Activated B cell treated with CpG ODN at 0.5 μM for 24 hours (primary cell): ENCODE data around the gene PSME1. TPM values are rescaled to one million over a fixed set of nuclear protein-coding genes. Genes with fewer than 3 reads are reported as not detected.
"Not testable (repeated sequence)": the region's sequence is repeated elsewhere in the genome, so short reads cannot be mapped to it uniquely, and the experiment has no call there.

Experiments used
- ATAC-seq: fragments of 200-7000 bp; cut with Tn5 transposase; one replicate; pipeline ENCODE4 v1.10.0; 2021; ENCODE audit warnings: low read depth, mild to moderate bottlenecking, moderate library complexity
- CTCF ChIA-PET: fragments of 350-600 bp; sonication (Branson Sonifier 250); formaldehyde crosslinking; loops from one replicate; lab custom pipeline; 2021; ENCODE audit warnings: antibody characterized with exemption; lab: Charles Lee
- POLR2A ChIA-PET: fragments of 350-600 bp; sonication (Branson Sonifier 250); formaldehyde crosslinking; loops from one replicate; lab custom pipeline; 2021; ENCODE audit warnings: antibody characterized with exemption; lab: Charles Lee
- DNase-seq: peaks from one replicate; pipeline ENCODE4 v3.0.0; 2022
- H3K27ac Mint-ChIP-seq: one replicate; pipeline ENCODE4 v1.8.0; 2020; ENCODE audit warnings: mixed read lengths
- H3K27me3 Mint-ChIP-seq: one replicate; pipeline ENCODE4 v1.8.0; 2021; ENCODE audit warnings: mixed read lengths
- H3K36me3 Mint-ChIP-seq: one replicate; pipeline ENCODE4 v1.8.0; 2021; ENCODE audit warnings: low read depth, mixed read lengths
- H3K4me1 Mint-ChIP-seq: one replicate; pipeline ENCODE4 v1.8.0; 2021; ENCODE audit warnings: mixed read lengths
- H3K4me3 Mint-ChIP-seq: one replicate; pipeline ENCODE4 v1.8.0; 2020; ENCODE audit warnings: mild to moderate bottlenecking, mixed read lengths
- H3K9me3 Mint-ChIP-seq: one replicate; pipeline ENCODE4 v1.8.0; 2020; ENCODE audit warnings: mixed read lengths
- intact Hi-C: fragments of 100-400 bp; cut with micrococcal nuclease; formaldehyde crosslinking; loops from one replicate; pipeline ENCODE4 v1.15.1; 2024
- total RNA-seq: library from RNA; stranded (reverse); gene quantifications from 2 replicates; pipeline ENCODE4 v1.2.3, GENCODE V29; 2022
- TF ChIP-seq, protein P1 (sequence below): fragments of 200-600 bp; IDR thresholded peaks from one replicate; pipeline ENCODE4 v1.8.0; 2022; ENCODE audit warnings: antibody characterized with exemption, mild to moderate bottlenecking

The PSME1 gene
- total RNA-seq, 1 donor from 2014 or later, result 406 TPM

DNA sequence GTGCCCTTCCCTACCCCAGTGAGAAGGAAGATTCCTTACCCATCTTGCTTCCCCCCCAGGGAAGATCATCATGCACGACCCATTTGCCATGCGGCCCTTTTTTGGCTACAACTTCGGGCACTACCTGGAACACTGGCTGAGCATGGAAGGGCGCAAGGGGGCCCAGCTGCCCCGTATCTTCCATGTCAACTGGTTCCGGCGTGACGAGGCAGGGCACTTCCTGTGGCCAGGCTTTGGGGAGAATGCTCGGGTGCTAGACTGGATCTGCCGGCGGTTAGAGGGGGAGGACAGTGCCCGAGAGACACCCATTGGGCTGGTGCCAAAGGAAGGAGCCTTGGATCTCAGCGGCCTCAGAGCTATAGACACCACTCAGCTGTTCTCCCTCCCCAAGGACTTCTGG, 32.5 kb upstream of the PSME1 start:
- ChIA-PET POLR2A (interaction anchor here (0.5 to 9.8 kb wide), 4 partner anchors 9 to 65 kb away, joined by 3 to 115 read pairs (median 6); partner anchors contain the start of genes DCAF11, NRL and PCK2), CTCF (interaction anchor here (7.4 kb wide), 1 partner anchor 11 kb away, joined by 137 read pairs; the partner anchor contains the start of gene PCK2)
- peaks cover 2% of the 10 kb centered on the region for H3K4me1 Mint-ChIP-seq
- ATAC-seq, result no peak
- peaks cover 2% of the 10 kb centered on the region for H3K9me3 Mint-ChIP-seq
- peaks cover 67% of the 10 kb centered on the region for H3K36me3 Mint-ChIP-seq
- DNase-seq, result no peak
- TF ChIP-seq, protein P1, sequence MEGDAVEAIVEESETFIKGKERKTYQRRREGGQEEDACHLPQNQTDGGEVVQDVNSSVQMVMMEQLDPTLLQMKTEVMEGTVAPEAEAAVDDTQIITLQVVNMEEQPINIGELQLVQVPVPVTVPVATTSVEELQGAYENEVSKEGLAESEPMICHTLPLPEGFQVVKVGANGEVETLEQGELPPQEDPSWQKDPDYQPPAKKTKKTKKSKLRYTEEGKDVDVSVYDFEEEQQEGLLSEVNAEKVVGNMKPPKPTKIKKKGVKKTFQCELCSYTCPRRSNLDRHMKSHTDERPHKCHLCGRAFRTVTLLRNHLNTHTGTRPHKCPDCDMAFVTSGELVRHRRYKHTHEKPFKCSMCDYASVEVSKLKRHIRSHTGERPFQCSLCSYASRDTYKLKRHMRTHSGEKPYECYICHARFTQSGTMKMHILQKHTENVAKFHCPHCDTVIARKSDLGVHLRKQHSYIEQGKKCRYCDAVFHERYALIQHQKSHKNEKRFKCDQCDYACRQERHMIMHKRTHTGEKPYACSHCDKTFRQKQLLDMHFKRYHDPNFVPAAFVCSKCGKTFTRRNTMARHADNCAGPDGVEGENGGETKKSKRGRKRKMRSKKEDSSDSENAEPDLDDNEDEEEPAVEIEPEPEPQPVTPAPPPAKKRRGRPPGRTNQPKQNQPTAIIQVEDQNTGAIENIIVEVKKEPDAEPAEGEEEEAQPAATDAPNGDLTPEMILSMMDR, result no peak
- H3K27me3 Mint-ChIP-seq, result no peaks in the 10 kb centered on the region
- H3K4me3 Mint-ChIP-seq, result no peak overlapping the region
- intact Hi-C loops, result no loop called here
- H3K27ac Mint-ChIP-seq, result no peak overlapping the region

DNA sequence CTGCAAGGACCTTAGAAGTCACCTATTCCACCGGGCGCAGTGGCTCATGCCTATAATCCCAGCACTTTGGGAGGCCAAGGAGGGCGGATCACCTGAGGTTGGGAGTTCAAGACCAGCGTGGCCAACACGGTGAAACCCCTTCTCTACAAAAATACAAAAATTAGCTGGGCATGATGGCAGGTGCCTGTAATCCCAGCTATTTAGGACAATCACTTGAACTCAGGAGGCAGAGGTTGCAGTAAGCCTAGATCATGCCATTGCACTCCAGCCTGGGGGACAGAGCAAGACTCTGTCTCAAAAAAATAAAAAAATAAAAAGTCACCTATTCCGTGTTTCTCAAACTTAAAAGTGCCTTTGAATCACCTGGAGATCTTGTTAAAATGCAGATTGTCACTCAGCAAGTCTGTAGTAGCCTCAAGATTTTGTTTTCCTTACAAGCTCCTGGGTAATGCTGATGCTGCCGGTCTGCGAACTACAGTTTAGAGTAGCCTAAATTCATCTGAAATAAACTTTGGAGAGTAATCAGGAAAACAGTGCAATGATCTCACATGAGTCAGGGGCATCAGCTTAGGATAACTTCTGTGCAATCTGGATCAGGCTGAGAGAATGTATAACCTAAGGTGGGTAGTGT, 30.3 kb upstream of the PSME1 start:
- H3K27ac Mint-ChIP-seq, intact Hi-C loops, H3K27me3 Mint-ChIP-seq, DNase-seq, H3K4me3 Mint-ChIP-seq, ATAC-seq, H3K9me3 Mint-ChIP-seq, H3K4me1 Mint-ChIP-seq: not testable (repeated sequence)
- peaks cover 46% of the 10 kb centered on the region for H3K36me3 Mint-ChIP-seq
- ChIA-PET POLR2A (interaction anchor here (0.9 to 9.8 kb wide), 4 partner anchors 9 to 55 kb away, joined by 4 to 115 read pairs (median 20); partner anchors contain the start of genes DCAF11, IRF9, NRL and PCK2), CTCF (interaction anchor here (1.5 to 7.4 kb wide), 4 partner anchors 13 to 331 kb away, joined by 3 to 137 read pairs (median 66); partner anchors contain the start of genes IRF9 and PCK2)

DNA sequence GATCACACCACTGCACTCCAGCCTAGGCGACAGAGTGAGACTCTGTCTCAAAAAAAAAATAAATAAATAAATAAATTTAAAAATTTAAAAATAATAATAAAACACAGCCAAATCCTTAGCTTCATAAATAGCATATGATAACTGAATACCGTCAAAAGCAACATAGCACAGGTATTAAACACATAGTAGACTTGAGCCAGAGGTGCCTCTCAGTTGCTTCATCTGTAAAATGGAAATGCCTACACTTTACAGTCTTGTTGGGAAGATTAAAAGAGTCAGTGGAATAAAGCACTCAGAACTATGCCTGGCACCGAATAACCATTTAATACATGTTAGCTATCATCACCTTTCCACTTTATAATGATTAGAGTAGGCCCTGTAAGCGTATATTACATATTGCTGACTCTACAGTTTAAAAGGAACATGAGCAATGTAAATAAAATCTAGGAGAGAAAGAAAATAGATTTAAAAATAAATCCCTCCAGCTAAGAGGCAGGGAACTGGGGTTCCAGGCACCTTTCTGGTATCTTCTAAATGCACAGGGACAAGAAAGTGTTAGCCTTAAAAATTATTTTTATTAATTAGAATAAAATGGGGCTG, 29.2 kb upstream of the PSME1 start:
- no peaks in the 10 kb centered on the region for H3K27me3 Mint-ChIP-seq
- H3K36me3 Mint-ChIP-seq, result peaks cover 38% of the 10 kb centered on the region
- TF ChIP-seq, protein P1, result no peak
- H3K4me3 Mint-ChIP-seq, result no peak overlapping the region
- H3K9me3 Mint-ChIP-seq, result peaks cover 2% of the 10 kb centered on the region
- DNase-seq (no peak), ATAC-seq (no peak)
- intact Hi-C loops, result no loop called here
- CTCF ChIA-PET, result interaction anchor here (0.7 to 7.4 kb wide), 6 partner anchors 14 to 193 kb away, joined by 3 to 137 read pairs (median 24); partner anchors contain the start of genes DHRS1, IRF9, NOP9 and PCK2
- H3K4me1 Mint-ChIP-seq, result peaks cover 9% of the 10 kb centered on the region
- POLR2A ChIA-PET, result interaction anchor here (0.6 to 9.8 kb wide), 8 partner anchors 9 to 220 kb away, joined by 3 to 115 read pairs (median 5); partner anchors contain the start of genes IRF9, PCK2, PSME2 and RNF31
- H3K27ac Mint-ChIP-seq, result no peak overlapping the region

DNA sequence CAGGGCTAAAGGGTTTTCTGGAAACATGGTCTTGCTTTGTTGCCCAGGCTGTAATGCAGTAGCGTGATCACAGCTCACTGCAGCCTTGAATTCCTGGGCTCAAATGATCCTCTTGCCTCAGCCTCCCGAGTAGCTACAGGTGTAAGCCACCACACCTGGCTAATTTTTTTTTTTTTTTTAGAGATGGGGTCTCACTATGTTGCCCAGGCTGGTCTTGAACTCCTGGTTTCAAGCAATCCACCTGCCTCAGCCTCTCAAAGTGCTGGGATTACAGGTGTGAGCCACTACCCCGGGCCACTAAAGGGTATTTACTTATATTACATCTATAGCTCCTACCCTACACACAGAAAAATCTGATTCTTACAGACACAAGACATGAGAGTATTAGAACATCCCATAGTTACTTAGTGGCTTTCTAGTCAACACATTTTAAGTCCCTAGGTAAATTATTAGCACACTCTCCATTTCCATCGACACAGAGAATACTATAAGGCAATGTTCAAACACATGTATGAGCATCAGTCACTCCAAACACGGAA, 27.6 kb upstream of the PSME1 start:
- TF ChIP-seq, protein P1, result no peak
- H3K9me3 Mint-ChIP-seq, result peaks cover 2% of the 10 kb centered on the region
- H3K36me3 Mint-ChIP-seq, result peaks cover 25% of the 10 kb centered on the region
- H3K27me3 Mint-ChIP-seq, result no peaks in the 10 kb centered on the region
- H3K4me3 Mint-ChIP-seq, result no peak overlapping the region
- no peak for DNase-seq
- peak overlapping the region; percentile 90 for H3K27ac Mint-ChIP-seq
- no peak for ATAC-seq
- ChIA-PET POLR2A (interaction anchor here (0.6 to 9.8 kb wide), 21 partner anchors 9 to 160 kb away, joined by 3 to 115 read pairs (median 4); partner anchors contain the start of genes EMC9, IPO4, IRF9 and PCK2), CTCF (interaction anchor here (0.7 to 7.4 kb wide), 33 partner anchors 8 to 545 kb away, joined by 3 to 137 read pairs (median 4); partner anchors contain the start of genes CIDEB, EMC9, IRF9 and MDP1)
- intact Hi-C loops, result loop anchor here (1.0 kb wide), 3 partner anchors 13 to 50 kb away; no protein-coding TSS in a partner anchor
- H3K4me1 Mint-ChIP-seq, result peaks cover 12% of the 10 kb centered on the region

DNA sequence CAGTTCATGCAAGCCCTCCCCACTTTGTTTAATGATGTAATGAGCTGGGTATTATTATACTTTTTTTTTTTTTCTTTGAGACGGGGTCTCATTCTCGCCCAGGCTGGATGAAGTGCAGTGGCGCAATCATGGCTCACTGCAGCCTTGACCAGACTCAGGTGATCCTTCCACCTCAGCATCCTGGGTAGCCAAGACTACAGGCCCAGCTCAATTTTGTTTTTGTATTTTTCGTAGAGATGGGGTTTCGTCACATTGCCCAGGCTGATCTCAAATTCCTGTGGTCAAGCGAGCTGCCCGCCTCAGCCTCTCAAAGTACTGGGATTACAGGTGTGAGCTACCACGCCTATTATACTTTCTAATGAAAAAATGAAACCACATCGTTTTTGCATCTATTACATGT, 25.9 kb upstream of the PSME1 start:
- no peak overlapping the region for H3K4me3 Mint-ChIP-seq
- ChIA-PET POLR2A (interaction anchor here (0.6 to 9.8 kb wide), 8 partner anchors 9 to 103 kb away, joined by 3 to 115 read pairs (median 5); partner anchors contain the start of genes EMC9, PCK2, PSME1 and PSME2), CTCF (interaction anchor here (0.6 to 5.6 kb wide), 11 partner anchors 13 to 223 kb away, joined by 3 to 45 read pairs (median 9); partner anchors contain the start of genes CARMIL3, CIDEB, IRF9 and PSME2)
- DNase-seq, result no peak
- peaks cover 19% of the 10 kb centered on the region for H3K36me3 Mint-ChIP-seq
- no peak for ATAC-seq
- H3K27me3 Mint-ChIP-seq, result no peaks in the 10 kb centered on the region
- intact Hi-C loops, result loop anchor here (10.0 kb wide), 1 partner anchor 1015 kb away; the partner anchor contains the start of genes ACIN1 and C14orf119
- no peak overlapping the region for H3K27ac Mint-ChIP-seq
- peaks cover 15% of the 10 kb centered on the region for H3K4me1 Mint-ChIP-seq
- no peaks in the 10 kb centered on the region for H3K9me3 Mint-ChIP-seq
- TF ChIP-seq, protein P1, result no peak
